Neural cell (in vitro differentiated cells): ENCODE measurements around the gene BCL2. TPM values are rescaled to one million over a fixed set of nuclear protein-coding genes. Genes with fewer than 3 reads are reported as not detected.

ENCODE experiments used
- H2AFZ ChIP-seq: fragments of 200-600, 300-800 bp; sonication (generic), shearing (Covaris generic); 2 replicates; pipeline ENCODE4 v1.6.0; 2014; ENCODE audit warnings: low read depth, mild to moderate bottlenecking, antibody characterized with exemption, low read length, moderate library complexity
- H3F3A ChIP-seq: fragments of 200-600 bp; shearing (Covaris generic); 2 replicates; pipeline ENCODE4 v1.6.1; 2016; ENCODE audit warnings: mild to moderate bottlenecking, moderate library complexity, mixed read lengths, antibody characterized with exemption, low read length; ENCODE audit not compliant: insufficient read depth, poor library complexity, severe bottlenecking
- H3K27ac ChIP-seq: fragments of 200-600, 300-800 bp; sonication (generic), shearing (Covaris generic); 2 replicates; pipeline ENCODE4 v1.5.1; 2014; ENCODE audit warnings: mild to moderate bottlenecking, low read length, moderate library complexity
- H3K27me3 ChIP-seq: fragments of 300-800, 200-600 bp; sonication (generic), shearing (Covaris generic); 2 replicates; pipeline ENCODE4 v1.6.0; 2014; ENCODE audit warnings: mild to moderate bottlenecking, low read depth, low read length, moderate library complexity; ENCODE audit not compliant: insufficient read depth
- H3K36me3 ChIP-seq: fragments of 300-800, 200-600 bp; sonication (generic), shearing (Covaris generic); 2 replicates; pipeline ENCODE4 v1.5.1; 2014; ENCODE audit warnings: mild to moderate bottlenecking, antibody characterized with exemption, low read length, moderate library complexity; ENCODE audit not compliant: insufficient read depth
- H3K4me2 ChIP-seq: fragments of 300-800, 200-600 bp; sonication (generic), shearing (Covaris generic); 2 replicates; pipeline ENCODE4 v1.6.0; 2014; ENCODE audit warnings: mild to moderate bottlenecking, low read length
- H3K4me3 ChIP-seq: fragments of 300-800, 200-600 bp; sonication (generic), shearing (Covaris generic); 2 replicates; pipeline ENCODE4 v1.5.1; 2014; ENCODE audit warnings: mild to moderate bottlenecking, low read length, moderate library complexity
- H3K79me2 ChIP-seq: fragments of 200-600 bp; shearing (Covaris generic); replicated peaks from 2 replicates; pipeline ENCODE4 v1.6.0; 2014; ENCODE audit warnings: mild to moderate bottlenecking, low read length, moderate library complexity; ENCODE audit not compliant: insufficient read depth
- H3K9ac ChIP-seq: fragments of 300-800, 200-600 bp; sonication (generic), shearing (Covaris generic); 2 replicates; pipeline ENCODE4 v1.6.1; 2016; ENCODE audit warnings: mild to moderate bottlenecking, low read length, mixed read lengths
- H3K9me2 ChIP-seq: fragments of 200-600 bp; shearing (Covaris generic); 2 replicates; pipeline ENCODE4 v1.6.1; 2016; ENCODE audit warnings: mild to moderate bottlenecking, low read length, mixed read lengths; ENCODE audit not compliant: insufficient read depth
- H3K9me3 ChIP-seq: fragments of 200-600, 300-800 bp; sonication (generic), shearing (Covaris generic); 2 replicates; pipeline ENCODE4 v1.6.1; 2016; ENCODE audit warnings: mild to moderate bottlenecking, mixed run types, low read length, moderate library complexity, mixed read lengths
- H4K20me1 ChIP-seq: fragments of 200-600 bp; shearing (Covaris generic); 2 replicates; pipeline ENCODE4 v1.6.1; 2016; ENCODE audit warnings: mild to moderate bottlenecking, mixed run types; ENCODE audit not compliant: insufficient read depth
- EP300 ChIP-seq: fragments of 450-650 bp; conservative IDR thresholded peaks from 2 replicates; pipeline ENCODE4 v1.6.1; 2014; ENCODE audit warnings: antibody characterized with exemption, mild to moderate bottlenecking, moderate library complexity; ENCODE audit not compliant: poor library complexity, severe bottlenecking
- EZH2 ChIP-seq: fragments of 200-600, 300-800 bp; shearing (Covaris generic), sonication (generic); IDR thresholded peaks from 2 replicates; pipeline ENCODE4 v1.6.1; 2014; ENCODE audit warnings: antibody characterized with exemption, low read length, borderline replicate concordance, mild to moderate bottlenecking; ENCODE audit not compliant: insufficient read depth, poor library complexity, severe bottlenecking
- MXI1 ChIP-seq: fragments of 450-650 bp; conservative IDR thresholded peaks from 2 replicates; pipeline ENCODE4 v1.6.1; 2014; ENCODE audit warnings: antibody characterized with exemption, mild to moderate bottlenecking; ENCODE audit not compliant: poor library complexity, severe bottlenecking
- POLR2AphosphoS5 ChIP-seq: IDR thresholded peaks from 2 replicates; pipeline ENCODE4 v1.6.1; 2012
- RAD21 ChIP-seq: fragments of 450-650 bp; conservative IDR thresholded peaks from 2 replicates; pipeline ENCODE4 v1.6.1; 2014; ENCODE audit warnings: antibody characterized with exemption, mild to moderate bottlenecking, moderate library complexity
- SMC3 ChIP-seq: fragments of 450-650 bp; conservative IDR thresholded peaks from 2 replicates; pipeline ENCODE4 v1.6.1; 2014; ENCODE audit warnings: antibody characterized with exemption, mild to moderate bottlenecking, moderate library complexity; ENCODE audit not compliant: poor library complexity
- TAF1 ChIP-seq: IDR thresholded peaks from 2 replicates; pipeline ENCODE4 v1.6.1; 2012; ENCODE audit warnings: low read depth
- polyA plus RNA-seq: library from polyadenylated mRNA; depleted of rRNA; stranded (reverse); fragments of >200 nt; gene quantifications from 2 replicates; pipeline ENCODE4 v1.2.3, GENCODE V29; 2014
- TF ChIP-seq, protein P1 (sequence below): fragments of 450-650 bp; IDR thresholded peaks from 2 replicates; pipeline ENCODE4 v1.5.1; 2014; ENCODE audit warnings: antibody characterized with exemption, mild to moderate bottlenecking, moderate library complexity; ENCODE audit not compliant: poor library complexity, severe bottlenecking
- TF ChIP-seq, protein P2 (sequence below): IDR thresholded peaks from 2 replicates; pipeline ENCODE4 v1.6.1; 2012; ENCODE audit warnings: borderline replicate concordance

The BCL2 gene
- polyA plus RNA-seq, 1 donor from 2014 or later: 3.4 TPM

DNA sequence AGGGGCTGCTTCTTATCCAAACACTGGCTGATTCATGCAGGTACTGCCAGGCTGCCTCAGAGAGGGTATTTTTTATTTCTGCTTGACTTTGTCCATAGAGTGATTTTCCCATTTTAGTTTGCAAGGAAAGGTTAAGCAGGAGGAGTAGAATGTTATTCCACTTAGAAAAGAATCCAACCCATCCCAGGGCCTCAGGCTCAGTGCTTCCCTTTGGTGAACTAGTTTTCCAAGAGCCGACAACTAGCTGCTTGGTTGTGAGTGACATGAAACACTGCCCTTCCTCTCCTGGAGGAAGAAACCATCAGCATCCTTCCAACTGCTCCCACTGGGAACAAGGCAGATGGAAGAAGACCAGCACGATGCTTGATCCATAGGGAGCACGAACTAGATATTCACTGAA, 58.5 kb downstream of the BCL2 start:
- TF ChIP-seq RAD21 (no peak), SMC3 (no peak), EZH2 (no peak), EP300 (no peak), POLR2AphosphoS5 (no peak), TAF1 (no peak), MXI1 (no peak)
- TF ChIP-seq, protein P1, sequence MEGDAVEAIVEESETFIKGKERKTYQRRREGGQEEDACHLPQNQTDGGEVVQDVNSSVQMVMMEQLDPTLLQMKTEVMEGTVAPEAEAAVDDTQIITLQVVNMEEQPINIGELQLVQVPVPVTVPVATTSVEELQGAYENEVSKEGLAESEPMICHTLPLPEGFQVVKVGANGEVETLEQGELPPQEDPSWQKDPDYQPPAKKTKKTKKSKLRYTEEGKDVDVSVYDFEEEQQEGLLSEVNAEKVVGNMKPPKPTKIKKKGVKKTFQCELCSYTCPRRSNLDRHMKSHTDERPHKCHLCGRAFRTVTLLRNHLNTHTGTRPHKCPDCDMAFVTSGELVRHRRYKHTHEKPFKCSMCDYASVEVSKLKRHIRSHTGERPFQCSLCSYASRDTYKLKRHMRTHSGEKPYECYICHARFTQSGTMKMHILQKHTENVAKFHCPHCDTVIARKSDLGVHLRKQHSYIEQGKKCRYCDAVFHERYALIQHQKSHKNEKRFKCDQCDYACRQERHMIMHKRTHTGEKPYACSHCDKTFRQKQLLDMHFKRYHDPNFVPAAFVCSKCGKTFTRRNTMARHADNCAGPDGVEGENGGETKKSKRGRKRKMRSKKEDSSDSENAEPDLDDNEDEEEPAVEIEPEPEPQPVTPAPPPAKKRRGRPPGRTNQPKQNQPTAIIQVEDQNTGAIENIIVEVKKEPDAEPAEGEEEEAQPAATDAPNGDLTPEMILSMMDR: no peak
- TF ChIP-seq, protein P2, sequence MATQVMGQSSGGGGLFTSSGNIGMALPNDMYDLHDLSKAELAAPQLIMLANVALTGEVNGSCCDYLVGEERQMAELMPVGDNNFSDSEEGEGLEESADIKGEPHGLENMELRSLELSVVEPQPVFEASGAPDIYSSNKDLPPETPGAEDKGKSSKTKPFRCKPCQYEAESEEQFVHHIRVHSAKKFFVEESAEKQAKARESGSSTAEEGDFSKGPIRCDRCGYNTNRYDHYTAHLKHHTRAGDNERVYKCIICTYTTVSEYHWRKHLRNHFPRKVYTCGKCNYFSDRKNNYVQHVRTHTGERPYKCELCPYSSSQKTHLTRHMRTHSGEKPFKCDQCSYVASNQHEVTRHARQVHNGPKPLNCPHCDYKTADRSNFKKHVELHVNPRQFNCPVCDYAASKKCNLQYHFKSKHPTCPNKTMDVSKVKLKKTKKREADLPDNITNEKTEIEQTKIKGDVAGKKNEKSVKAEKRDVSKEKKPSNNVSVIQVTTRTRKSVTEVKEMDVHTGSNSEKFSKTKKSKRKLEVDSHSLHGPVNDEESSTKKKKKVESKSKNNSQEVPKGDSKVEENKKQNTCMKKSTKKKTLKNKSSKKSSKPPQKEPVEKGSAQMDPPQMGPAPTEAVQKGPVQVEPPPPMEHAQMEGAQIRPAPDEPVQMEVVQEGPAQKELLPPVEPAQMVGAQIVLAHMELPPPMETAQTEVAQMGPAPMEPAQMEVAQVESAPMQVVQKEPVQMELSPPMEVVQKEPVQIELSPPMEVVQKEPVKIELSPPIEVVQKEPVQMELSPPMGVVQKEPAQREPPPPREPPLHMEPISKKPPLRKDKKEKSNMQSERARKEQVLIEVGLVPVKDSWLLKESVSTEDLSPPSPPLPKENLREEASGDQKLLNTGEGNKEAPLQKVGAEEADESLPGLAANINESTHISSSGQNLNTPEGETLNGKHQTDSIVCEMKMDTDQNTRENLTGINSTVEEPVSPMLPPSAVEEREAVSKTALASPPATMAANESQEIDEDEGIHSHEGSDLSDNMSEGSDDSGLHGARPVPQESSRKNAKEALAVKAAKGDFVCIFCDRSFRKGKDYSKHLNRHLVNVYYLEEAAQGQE: no peak
- Histone ChIP-seq H4K20me1 (no peaks in the 10 kb centered on the region), H3K36me3 (no peaks in the 10 kb centered on the region), H3K4me3 (no peak overlapping the region), H2AFZ (no peak overlapping the region), H3F3A (no peaks in the 10 kb centered on the region), H3K9me2 (no peaks in the 10 kb centered on the region), H3K27me3 (no peaks in the 10 kb centered on the region), H3K9me3 (no peaks in the 10 kb centered on the region), H3K9ac (no peak overlapping the region), H3K79me2 (no peaks in the 10 kb centered on the region), H3K4me2 (no peak overlapping the region), H3K27ac (no peak overlapping the region)

DNA sequence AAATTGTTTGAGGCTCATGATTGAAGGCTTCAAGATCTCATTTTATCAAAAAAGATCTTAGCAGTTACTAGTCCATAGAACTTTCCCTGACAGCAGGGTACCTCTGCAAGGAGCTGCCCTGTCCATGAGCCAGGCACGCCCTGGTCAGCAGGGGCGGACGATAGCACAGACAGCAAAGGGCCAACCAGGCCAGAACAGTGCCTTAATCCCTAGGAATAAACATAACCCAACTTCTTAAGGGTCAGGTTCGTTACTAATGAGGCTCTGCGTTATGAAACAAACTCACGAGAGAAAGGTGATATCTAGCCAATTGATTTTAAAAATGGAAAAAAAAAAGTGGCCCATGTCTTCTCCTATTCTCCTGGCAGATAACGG, 59.2 kb downstream of the BCL2 start:
- no peaks in the 10 kb centered on the region for H3K27me3 ChIP-seq
- no peaks in the 10 kb centered on the region for H3K9me2 ChIP-seq
- no peaks in the 10 kb centered on the region for H3K36me3 ChIP-seq
- no peak overlapping the region for H2AFZ ChIP-seq
- no peaks in the 10 kb centered on the region for H3K79me2 ChIP-seq
- no peaks in the 10 kb centered on the region for H3F3A ChIP-seq
- H3K4me3 ChIP-seq: no peak overlapping the region
- TF ChIP-seq SMC3 (no peak), EP300 (no peak), MXI1 (no peak), TAF1 (no peak), EZH2 (no peak), POLR2AphosphoS5 (no peak), RAD21 (no peak)
- TF ChIP-seq, protein P2: no peak
- TF ChIP-seq, protein P1: no peak
- H3K9ac ChIP-seq: no peak overlapping the region
- no peaks in the 10 kb centered on the region for H4K20me1 ChIP-seq
- no peak overlapping the region for H3K4me2 ChIP-seq
- no peaks in the 10 kb centered on the region for H3K9me3 ChIP-seq
- H3K27ac ChIP-seq: no peak overlapping the region
